Measurements from ENCODE around the gene DRC1. TPM values are rescaled to one million over a fixed set of nuclear protein-coding genes. Genes with fewer than 3 reads are reported as not detected.

Gene DRC1
- total RNA-seq, 1 experiment from 2014 or later, result not detected

DNA sequence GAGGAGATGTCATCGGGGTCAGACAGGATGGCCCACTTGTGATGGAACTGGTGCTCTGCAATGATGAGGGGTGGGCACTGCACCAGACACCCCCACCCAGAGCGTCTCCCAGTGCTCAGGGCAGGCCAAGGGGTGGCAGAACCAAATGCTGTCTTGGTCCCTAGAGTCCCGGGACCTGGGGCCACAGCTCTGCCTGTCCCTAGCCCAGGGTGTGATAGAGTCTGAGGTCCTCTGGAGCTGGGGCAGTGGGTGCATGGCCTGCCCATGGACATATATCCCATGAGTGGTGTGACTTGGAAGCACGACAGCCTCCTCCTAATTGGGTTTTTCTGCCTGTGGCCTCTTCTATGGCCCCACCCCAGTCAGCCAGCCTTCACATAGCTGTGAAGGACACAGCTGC, 82.9 kb downstream of the DRC1 start:
- no peaks in the 10 kb centered on the region for H3K9me2 ChIP-seq (ENCODE audit: insufficient read depth)
- POLR2A ChIA-PET, result no interaction called here
- CTCF ChIA-PET, result no interaction called here
- no peaks in the 10 kb centered on the region for H3K9me3 ChIP-seq (ENCODE audit: control insufficient read depth in 1 of 2, insufficient read depth in 1 of 2, low read depth in 1 of 2, low read length in 2 of 2)
- no peak overlapping the region for H3K4me3 ChIP-seq (replicated peaks in 1 of 2; ENCODE audit: low read depth in 1 of 2, low read length in 2 of 2)
- H3K4me1 ChIP-seq (ENCODE audit: control insufficient read depth in 1 of 2, insufficient read depth in 2 of 2, low read length in 2 of 2), result no peaks in the 10 kb centered on the region
- H2AFZ ChIP-seq (ENCODE audit: low read depth, low read length, poor library complexity, severe bottlenecking), result no peak overlapping the region
- no peaks in the 10 kb centered on the region for H3K36me3 ChIP-seq (ENCODE audit: control insufficient read depth in 1 of 2, insufficient read depth in 2 of 2, low read length in 2 of 2)
- H4K20me1 ChIP-seq (ENCODE audit: insufficient read depth), result no peaks in the 10 kb centered on the region
- DNase-seq (ENCODE audit: low read depth, low spot score), result no peak
- intact Hi-C loops (cut with micrococcal nuclease), result no loop called here
- no peak overlapping the region for H3K4me2 ChIP-seq (ENCODE audit: low read length)
- BruUV-seq (replicated peaks), result no TSS peak
- RAD21 ChIA-PET (ENCODE audit: low non-redundant PET in 1 of 2, low total read pairs in 2 of 2, uncharacterized antibody in 2 of 2, unreplicated experiment in 2 of 2), result no interaction called here
- H3K27me3 ChIP-seq (ENCODE audit: insufficient read depth, low read length), result 0 out of 2 replicates have a peak, but pooled peaks cover 4% of the 10 kb centered on the region
- ATAC-seq, result no peak
- no peaks in the 10 kb centered on the region for H3K79me2 ChIP-seq (ENCODE audit: insufficient read depth, low read length)
- no peak overlapping the region for H3K27ac ChIP-seq (ENCODE audit: low read depth, low read length)
- TF ChIP-seq CEBPB (IDR thresholded peaks at IDR 0.05; ENCODE audit: low read depth) (no peak), SRF (IDR thresholded peaks at IDR 0.05; ENCODE audit: low read depth) (no peak), FOSL1 (IDR thresholded peaks at IDR 0.05; ENCODE audit: low read depth) (no peak), RAD21 (IDR thresholded peaks at IDR 0.05; ENCODE audit: low read depth) (no peak), ZNF274 (IDR thresholded peaks at IDR 0.05; ENCODE audit: low read depth, low read length) (no peak), EGR1 (IDR thresholded peaks at IDR 0.05; ENCODE audit: low read depth) (no peak), YY1 (IDR thresholded peaks at IDR 0.05; ENCODE audit: extremely low read depth, insufficient replicate concordance, low read depth, low read length) (no peak), SIN3A (IDR thresholded peaks at IDR 0.05; ENCODE audit: low read depth) (no peak), TCF7L2 (IDR thresholded peaks at IDR 0.05; ENCODE audit: borderline replicate concordance, extremely low read depth, insufficient read depth, insufficient read length) (no peak)
- TF ChIP-seq, protein P1, sequence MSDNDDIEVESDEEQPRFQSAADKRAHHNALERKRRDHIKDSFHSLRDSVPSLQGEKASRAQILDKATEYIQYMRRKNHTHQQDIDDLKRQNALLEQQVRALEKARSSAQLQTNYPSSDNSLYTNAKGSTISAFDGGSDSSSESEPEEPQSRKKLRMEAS (IDR thresholded peaks at IDR 0.05), result no peak
- TF ChIP-seq, protein P2, sequence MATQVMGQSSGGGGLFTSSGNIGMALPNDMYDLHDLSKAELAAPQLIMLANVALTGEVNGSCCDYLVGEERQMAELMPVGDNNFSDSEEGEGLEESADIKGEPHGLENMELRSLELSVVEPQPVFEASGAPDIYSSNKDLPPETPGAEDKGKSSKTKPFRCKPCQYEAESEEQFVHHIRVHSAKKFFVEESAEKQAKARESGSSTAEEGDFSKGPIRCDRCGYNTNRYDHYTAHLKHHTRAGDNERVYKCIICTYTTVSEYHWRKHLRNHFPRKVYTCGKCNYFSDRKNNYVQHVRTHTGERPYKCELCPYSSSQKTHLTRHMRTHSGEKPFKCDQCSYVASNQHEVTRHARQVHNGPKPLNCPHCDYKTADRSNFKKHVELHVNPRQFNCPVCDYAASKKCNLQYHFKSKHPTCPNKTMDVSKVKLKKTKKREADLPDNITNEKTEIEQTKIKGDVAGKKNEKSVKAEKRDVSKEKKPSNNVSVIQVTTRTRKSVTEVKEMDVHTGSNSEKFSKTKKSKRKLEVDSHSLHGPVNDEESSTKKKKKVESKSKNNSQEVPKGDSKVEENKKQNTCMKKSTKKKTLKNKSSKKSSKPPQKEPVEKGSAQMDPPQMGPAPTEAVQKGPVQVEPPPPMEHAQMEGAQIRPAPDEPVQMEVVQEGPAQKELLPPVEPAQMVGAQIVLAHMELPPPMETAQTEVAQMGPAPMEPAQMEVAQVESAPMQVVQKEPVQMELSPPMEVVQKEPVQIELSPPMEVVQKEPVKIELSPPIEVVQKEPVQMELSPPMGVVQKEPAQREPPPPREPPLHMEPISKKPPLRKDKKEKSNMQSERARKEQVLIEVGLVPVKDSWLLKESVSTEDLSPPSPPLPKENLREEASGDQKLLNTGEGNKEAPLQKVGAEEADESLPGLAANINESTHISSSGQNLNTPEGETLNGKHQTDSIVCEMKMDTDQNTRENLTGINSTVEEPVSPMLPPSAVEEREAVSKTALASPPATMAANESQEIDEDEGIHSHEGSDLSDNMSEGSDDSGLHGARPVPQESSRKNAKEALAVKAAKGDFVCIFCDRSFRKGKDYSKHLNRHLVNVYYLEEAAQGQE (IDR thresholded peaks at IDR 0.05; ENCODE audit: low read depth), result no peak
- TF ChIP-seq, protein P3, sequence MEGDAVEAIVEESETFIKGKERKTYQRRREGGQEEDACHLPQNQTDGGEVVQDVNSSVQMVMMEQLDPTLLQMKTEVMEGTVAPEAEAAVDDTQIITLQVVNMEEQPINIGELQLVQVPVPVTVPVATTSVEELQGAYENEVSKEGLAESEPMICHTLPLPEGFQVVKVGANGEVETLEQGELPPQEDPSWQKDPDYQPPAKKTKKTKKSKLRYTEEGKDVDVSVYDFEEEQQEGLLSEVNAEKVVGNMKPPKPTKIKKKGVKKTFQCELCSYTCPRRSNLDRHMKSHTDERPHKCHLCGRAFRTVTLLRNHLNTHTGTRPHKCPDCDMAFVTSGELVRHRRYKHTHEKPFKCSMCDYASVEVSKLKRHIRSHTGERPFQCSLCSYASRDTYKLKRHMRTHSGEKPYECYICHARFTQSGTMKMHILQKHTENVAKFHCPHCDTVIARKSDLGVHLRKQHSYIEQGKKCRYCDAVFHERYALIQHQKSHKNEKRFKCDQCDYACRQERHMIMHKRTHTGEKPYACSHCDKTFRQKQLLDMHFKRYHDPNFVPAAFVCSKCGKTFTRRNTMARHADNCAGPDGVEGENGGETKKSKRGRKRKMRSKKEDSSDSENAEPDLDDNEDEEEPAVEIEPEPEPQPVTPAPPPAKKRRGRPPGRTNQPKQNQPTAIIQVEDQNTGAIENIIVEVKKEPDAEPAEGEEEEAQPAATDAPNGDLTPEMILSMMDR (IDR thresholded peaks at IDR 0.05 in 2 of 3, conservative IDR thresholded peaks at IDR 0.05 in 1 of 3; ENCODE audit: borderline replicate concordance in 1 of 3, insufficient read depth in 1 of 3, low read depth in 2 of 3, low read length in 2 of 3), result no peak
- TF ChIP-seq, protein P4, sequence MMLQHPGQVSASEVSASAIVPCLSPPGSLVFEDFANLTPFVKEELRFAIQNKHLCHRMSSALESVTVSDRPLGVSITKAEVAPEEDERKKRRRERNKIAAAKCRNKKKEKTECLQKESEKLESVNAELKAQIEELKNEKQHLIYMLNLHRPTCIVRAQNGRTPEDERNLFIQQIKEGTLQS (IDR thresholded peaks at IDR 0.05), result no peak
- no peak overlapping the region for H3K9ac ChIP-seq (ENCODE audit: low read length)
